ENCODE measurements around the gene GVQW3.
A peak's percentile ranks its signal among the peaks of the same experiment; 100 is the strongest.
"Not testable (repeated sequence)": the region's sequence is repeated elsewhere in the genome, so short reads cannot be mapped to it uniquely, and the experiment has no call there.

GVQW3 gene

GRCh38 chr11:76391021-76391420 lies 9.9 kb downstream of the GVQW3 start:
- no peak for DNase-seq

GRCh38 chr11:76391811-76392475 lies 10.8 kb downstream of the GVQW3 start:
- DNase-seq: no peak

GRCh38 chr11:76392870-76393269 lies 11.7 kb downstream of the GVQW3 start:
- no peak for DNase-seq

GRCh38 chr11:76394411-76394810 lies 13.3 kb downstream of the GVQW3 start:
- DNase-seq: no peak

- no peak for DNase-seq
Measured at GRCh38 chr11:76395296-76395695, 14.2 kb downstream of the GVQW3 start.

GRCh38 chr11:76397383-76397782 lies 16.3 kb downstream of the GVQW3 start:
- DNase-seq: no peak

- no peak for DNase-seq
Measured at GRCh38 chr11:76400967-76401366, 19.8 kb downstream of the GVQW3 start.

GRCh38 chr11:76401484-76401883 lies 20.4 kb downstream of the GVQW3 start:
- DNase-seq: not testable (repeated sequence)

- DNase-seq: no peak
Measured at GRCh38 chr11:76406359-76406758, 25.2 kb downstream of the GVQW3 start.

GRCh38 chr11:76408171-76408965 lies 27.2 kb downstream of the GVQW3 start:
- no peak for DNase-seq

- no peak for DNase-seq
Measured at GRCh38 chr11:76410851-76411357, 29.8 kb downstream of the GVQW3 start.

GRCh38 chr11:76415073-76415472 lies 34.0 kb downstream of the GVQW3 start:
- DNase-seq: no peak

- no peak for DNase-seq
Measured at GRCh38 chr11:76419896-76420295, 38.8 kb downstream of the GVQW3 start.

- DNase-seq: no peak
Measured at GRCh38 chr11:76424379-76424778, 43.3 kb downstream of the GVQW3 start.

- no peak for DNase-seq
Measured at GRCh38 chr11:76424891-76425290, 43.8 kb downstream of the GVQW3 start.

GRCh38 chr11:76426660-76427059 lies 45.5 kb downstream of the GVQW3 start:
- no peak for DNase-seq

GRCh38 chr11:76436020-76436419 lies 54.9 kb downstream of the GVQW3 start:
- DNase-seq: no peak

- DNase-seq: no peak
Measured at GRCh38 chr11:76443268-76443980, 62.3 kb downstream of the GVQW3 start.

GRCh38 chr11:76444065-76444383 lies 62.9 kb downstream of the GVQW3 start:
- no peak for DNase-seq

- peak; percentile 87 for DNase-seq
Measured at GRCh38 chr11:76444384-76445120, 63.4 kb downstream of the GVQW3 start, which contains the start of gene EMSY. TSS of gene EMSY (plus strand) at chr11:76445018. CDS start at chr11:76446939, 1,921 bp downstream.

- DNase-seq: peak; percentile 18
Measured at GRCh38 chr11:76445121-76446084, 64.3 kb downstream of the GVQW3 start.

GRCh38 chr11:76448506-76448905 lies 67.4 kb downstream of the GVQW3 start:
- no peak for DNase-seq
